Spleen (tissue), 11 donors: ENCODE results near the gene GIGYF2. TPM values are rescaled to one million over a fixed set of nuclear protein-coding genes. Genes with fewer than 3 reads are reported as not detected.

Source experiments
- DNase-seq: peaks from one replicate; pipeline ENCODE4 v3.0.0-alpha.2; 2020
- H3K27ac ChIP-seq, 8 donors: fragments of 200-600 bp; sonication (generic) in 7 of 8; 1 replicate in 4 of 8; 2 replicates in 4 of 8; pipeline versions ENCODE4 v1.5.0 to v1.8.0; 2016 to 2021; ENCODE audit warnings: inconsistent platforms in 4 of 8, mild to moderate bottlenecking in 4 of 8, moderate library complexity in 1 of 8
- H3K27me3 ChIP-seq, 7 donors: fragments of 200-600 bp; sonication (generic) in 6 of 7; replicated peaks in 1 of 7; 1 replicate in 4 of 7; 2 replicates in 3 of 7; pipeline versions ENCODE4 v1.5.0 to v1.8.0; 2016 to 2021; ENCODE audit warnings: inconsistent platforms in 3 of 7, mild to moderate bottlenecking in 1 of 7
- H3K36me3 ChIP-seq, 6 donors: fragments of 200-600 bp; sonication (generic) in 5 of 6; 1 replicate in 4 of 6; 2 replicates in 2 of 6; pipeline versions ENCODE4 v1.5.0 to v1.8.0; 2016 to 2021; ENCODE audit warnings: inconsistent platforms in 2 of 6
- H3K4me1 ChIP-seq, 6 donors: fragments of 200-600 bp; sonication (generic) in 5 of 6; 1 replicate in 3 of 6; 2 replicates in 3 of 6; pipeline versions ENCODE4 v1.5.0 to v1.8.0; 2016 to 2021; ENCODE audit warnings: inconsistent platforms in 3 of 6
- H3K4me3 ChIP-seq, 8 donors: fragments of 200-600 bp; sonication (generic) in 7 of 8; 1 replicate in 4 of 8; 2 replicates in 4 of 8; pipeline versions ENCODE4 v1.5.0 to v1.8.0; 2016 to 2021; ENCODE audit warnings: inconsistent platforms in 4 of 8, mild to moderate bottlenecking in 4 of 8, moderate library complexity in 2 of 8
- H3K9me3 ChIP-seq, 8 donors: fragments of 200-600 bp; sonication (generic) in 7 of 8; 1 replicate in 4 of 8; 2 replicates in 4 of 8; pipeline versions ENCODE4 v1.5.0 to v1.8.0; 2016 to 2021; ENCODE audit warnings: inconsistent platforms in 4 of 8
- POLR2A ChIP-seq, 3 donors: fragments of 450-650 bp; IDR thresholded peaks; one replicate each; pipeline ENCODE4 v1.5.1; 2017; ENCODE audit warnings: antibody characterized with exemption in 3 of 3, mild to moderate bottlenecking in 1 of 3
- POLR2AphosphoS5 ChIP-seq, 3 donors: sonication (generic); formaldehyde crosslinking; IDR thresholded peaks; one replicate each; pipeline ENCODE4 v1.5.1; 2017; ENCODE audit warnings: antibody characterized with exemption in 3 of 3
- WGBS, 5 donors: extraction: QIAGEN DNeasy Blood & Tissue Kit in 3 of 5; methylation state at CpG; one replicate each; pipeline versions ENCODE4 v1.1.5 to v1.1.7; 2013 to 2018; 5-methylcytosine and 5-hydroxymethylcytosine counted together
- intact Hi-C: fragments of 100-400 bp; cut with DNase I; formaldehyde crosslinking; loops from one replicate; pipeline ENCODE4 v1.15.0; 2023; ENCODE audit warnings: low total_unique reads
- polyA plus RNA-seq, 3 donors: library from polyadenylated mRNA; stranded (reverse); fragments of 200-250 nt; gene quantifications; one replicate each; pipeline ENCODE4 v1.2.1, GENCODE V29; 2013
- total RNA-seq, 7 donors: library from RNA; depleted of rRNA in 3 of 7; stranded (reverse); fragments of >200 nt in 3 of 7; fragmentation: NEBNext Ultra II Directional in 4 of 7; extraction: Animal tissue kit (Norgen Biotek cat#: 25700) in 4 of 7; gene quantifications; one replicate each; pipeline versions ENCODE4 v1.1.0 to v1.2.1, GENCODE V29; 2016 to 2021
- TF ChIP-seq, protein P1 (sequence below), 11 experiments: fragments of 200-600 bp in 7 of 11; fragments of 450-650 bp in 4 of 11; sonication (generic) in 4 of 11; IDR thresholded peaks in 8 of 11; conservative IDR thresholded peaks in 3 of 11; 1 replicate in 7 of 11; 2 replicates in 4 of 11; pipeline versions ENCODE4 v1.4.0 to v1.8.0; 2016 to 2021; ENCODE audit warnings: antibody characterized with exemption in 11 of 11, inconsistent platforms in 4 of 11, mild to moderate bottlenecking in 1 of 11
- donor health status: healthy with polysubstance abuse.
- donor health status: DM: no; HTN: no; CAD: no; lungs with moderate emphysema.
- donor health status: DM: no; HTN: no; CAD: no.
- donor health status: Bipolar disorder and iron deficiency.
- donor health status: healthy.
- donor health status: DM: no; HTN: no; CAD: no.
- donor health status: DM: yes; HTN: yes; CAD: no.

GIGYF2 gene
- total and polyA plus RNA-seq, 10 donors = 7.3 to 116 (median 97.2) TPM

DNA sequence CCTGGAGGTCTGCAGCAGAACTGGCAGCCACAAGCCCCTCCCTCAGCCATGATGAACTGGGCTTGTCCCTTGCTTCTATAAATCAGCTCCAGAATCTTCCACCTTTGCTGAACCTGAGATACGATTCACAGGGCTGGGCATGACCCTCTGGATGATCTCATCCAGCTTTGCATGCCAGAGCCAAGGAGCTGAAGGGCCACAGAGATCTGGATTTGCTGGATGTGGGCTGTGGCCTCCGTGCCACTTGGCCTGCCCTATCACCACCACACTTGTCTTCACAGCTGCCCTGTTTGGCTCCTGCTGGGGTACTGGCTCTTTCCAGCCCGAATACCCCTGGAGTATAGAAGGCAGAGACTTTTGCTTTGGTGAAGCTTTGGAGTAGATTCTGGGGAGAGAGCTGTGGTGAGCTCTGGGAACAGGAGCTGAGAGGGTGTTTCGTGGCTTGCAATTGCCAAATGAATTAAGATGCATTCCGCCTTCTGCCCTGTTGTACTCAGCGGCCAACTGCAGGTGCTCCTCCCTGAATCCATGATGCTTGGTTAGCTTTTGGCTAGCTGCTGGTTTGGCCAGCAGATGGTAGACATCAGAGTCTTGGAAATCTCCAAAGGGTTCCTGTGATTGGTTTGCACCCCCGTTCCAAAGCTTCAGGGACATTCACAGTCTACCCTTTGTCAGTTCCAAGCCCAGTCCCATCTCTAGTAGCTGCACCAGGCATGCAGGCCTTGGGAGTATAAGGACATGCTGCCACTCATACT, 30.9 kb upstream of the GIGYF2 start:
- H3K36me3 ChIP-seq = peaks cover 0 to 38% (median 0%) of the 10 kb centered on the region in 6 donors
- H3K27me3 ChIP-seq = peaks cover 0 to 15% (median 0%) of the 10 kb centered on the region in 7 donors
- H3K9me3 ChIP-seq = no peaks in the 10 kb centered on the region
- H3K4me3 ChIP-seq = no peak overlapping the region
- 70 to 88% (median 80%) methylated on average over 7 of the region's 7 CpGs for WGBS, 5 donors
- intact Hi-C loops = no loop called here
- H3K27ac ChIP-seq = no peak overlapping the region
- no peak for DNase-seq
- peaks cover 0 to 4% (median 0%) of the 10 kb centered on the region in 6 donors for H3K4me1 ChIP-seq
- TF ChIP-seq POLR2AphosphoS5 (IDR thresholded peaks at IDR 0.05) (no peak), POLR2A (IDR thresholded peaks at IDR 0.05) (no peak)
- TF ChIP-seq, protein P1, sequence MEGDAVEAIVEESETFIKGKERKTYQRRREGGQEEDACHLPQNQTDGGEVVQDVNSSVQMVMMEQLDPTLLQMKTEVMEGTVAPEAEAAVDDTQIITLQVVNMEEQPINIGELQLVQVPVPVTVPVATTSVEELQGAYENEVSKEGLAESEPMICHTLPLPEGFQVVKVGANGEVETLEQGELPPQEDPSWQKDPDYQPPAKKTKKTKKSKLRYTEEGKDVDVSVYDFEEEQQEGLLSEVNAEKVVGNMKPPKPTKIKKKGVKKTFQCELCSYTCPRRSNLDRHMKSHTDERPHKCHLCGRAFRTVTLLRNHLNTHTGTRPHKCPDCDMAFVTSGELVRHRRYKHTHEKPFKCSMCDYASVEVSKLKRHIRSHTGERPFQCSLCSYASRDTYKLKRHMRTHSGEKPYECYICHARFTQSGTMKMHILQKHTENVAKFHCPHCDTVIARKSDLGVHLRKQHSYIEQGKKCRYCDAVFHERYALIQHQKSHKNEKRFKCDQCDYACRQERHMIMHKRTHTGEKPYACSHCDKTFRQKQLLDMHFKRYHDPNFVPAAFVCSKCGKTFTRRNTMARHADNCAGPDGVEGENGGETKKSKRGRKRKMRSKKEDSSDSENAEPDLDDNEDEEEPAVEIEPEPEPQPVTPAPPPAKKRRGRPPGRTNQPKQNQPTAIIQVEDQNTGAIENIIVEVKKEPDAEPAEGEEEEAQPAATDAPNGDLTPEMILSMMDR (IDR thresholded peaks at IDR 0.05 in 8 of 11, conservative IDR thresholded peaks at IDR 0.05 in 3 of 11) = no peak

DNA sequence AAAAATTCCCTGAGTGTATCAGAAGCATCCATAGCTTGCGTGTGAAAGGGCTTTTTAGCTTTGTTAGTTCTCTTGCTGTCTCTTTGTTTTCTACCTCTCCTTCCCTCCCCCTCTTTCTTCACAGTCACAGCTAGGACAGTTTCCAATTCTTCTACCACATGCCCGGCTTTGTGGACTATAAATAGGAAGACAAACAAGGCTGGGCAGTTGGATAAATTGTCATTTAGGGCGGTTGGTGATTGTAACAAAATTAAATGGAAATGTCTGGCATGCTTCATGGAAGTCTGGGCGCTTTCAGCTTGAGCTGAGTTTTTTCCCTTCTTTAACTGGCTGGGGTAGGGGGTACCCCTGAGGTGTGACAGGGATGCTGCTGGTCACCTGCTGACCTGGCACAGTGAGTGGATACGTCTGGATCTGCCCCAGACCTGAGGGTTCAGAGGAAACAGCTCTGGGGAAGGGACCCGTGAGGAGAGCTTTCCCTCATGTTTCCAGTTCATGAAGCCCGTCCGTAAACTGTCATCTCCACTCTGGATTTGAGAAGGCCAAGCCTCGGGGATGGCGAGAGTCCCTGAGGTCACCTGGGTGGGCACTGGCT, 29.0 kb upstream of the GIGYF2 start:
- Histone ChIP-seq H3K9me3 (no peaks in the 10 kb centered on the region), H3K4me3 (no peak overlapping the region), H3K4me1 (peaks cover 0 to 4% (median 0%) of the 10 kb centered on the region in 6 donors), H3K36me3 (peaks cover 0 to 50% (median 2%) of the 10 kb centered on the region in 6 donors), H3K27me3 (peaks cover 0 to 15% (median 0%) of the 10 kb centered on the region in 7 donors), H3K27ac (no peak overlapping the region)
- TF ChIP-seq POLR2AphosphoS5 (IDR thresholded peaks at IDR 0.05) = no peak
- TF ChIP-seq, protein P1 (IDR thresholded peaks at IDR 0.05 in 8 of 11, conservative IDR thresholded peaks at IDR 0.05 in 3 of 11) = no peak
- no peak for TF ChIP-seq POLR2A (IDR thresholded peaks at IDR 0.05)
- WGBS, 5 donors = 85 to 91% (median 89%) methylated on average over 10 of the region's 10 CpGs
- no peak for DNase-seq
- intact Hi-C loops = no loop called here

DNA sequence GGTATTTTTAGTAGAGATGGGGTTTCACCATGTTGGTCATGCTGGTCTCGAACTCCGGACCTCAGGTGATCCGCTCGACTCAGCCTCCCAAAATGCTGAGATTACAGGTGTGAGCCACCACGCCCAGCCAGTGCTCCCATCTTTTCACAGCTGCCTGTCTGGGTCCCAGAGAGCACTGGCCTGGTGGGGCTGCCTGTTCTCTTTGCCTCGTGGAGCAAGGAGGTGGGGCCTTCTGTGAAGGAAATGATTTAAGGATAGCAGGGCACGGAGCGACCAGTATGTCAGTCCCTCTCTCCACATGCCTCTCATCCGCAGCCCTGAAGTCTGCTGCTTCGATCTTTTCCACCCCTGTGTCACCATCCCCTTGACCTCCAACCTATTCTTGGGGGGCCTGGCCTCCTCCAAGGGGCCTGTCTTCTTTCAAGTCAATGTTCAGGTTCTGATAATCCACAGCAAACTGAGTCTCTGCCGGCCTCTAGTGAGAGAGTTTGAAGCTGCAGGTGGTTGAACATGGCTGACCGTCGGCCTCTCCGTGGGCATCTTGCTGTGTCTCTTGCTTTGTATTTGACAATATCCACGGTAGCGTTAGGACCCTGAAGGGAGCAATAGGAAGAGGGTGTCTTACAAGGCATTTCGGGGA, 28.2 kb upstream of the GIGYF2 start:
- DNase-seq = no peak
- no peak overlapping the region for H3K27ac ChIP-seq
- no peak overlapping the region for H3K4me3 ChIP-seq
- intact Hi-C loops = no loop called here
- H3K36me3 ChIP-seq = peaks cover 0 to 52% (median 2%) of the 10 kb centered on the region in 6 donors
- no peaks in the 10 kb centered on the region for H3K9me3 ChIP-seq
- H3K4me1 ChIP-seq = peaks cover 0 to 4% (median 0%) of the 10 kb centered on the region in 6 donors
- no peak for TF ChIP-seq POLR2AphosphoS5 (IDR thresholded peaks at IDR 0.05)
- TF ChIP-seq POLR2A (IDR thresholded peaks at IDR 0.05) = no peak
- TF ChIP-seq, protein P1 (IDR thresholded peaks at IDR 0.05 in 8 of 11, conservative IDR thresholded peaks at IDR 0.05 in 3 of 11) = peak in 5 of 11 experiments; percentile 15 to 51 (median 24)
- WGBS, 5 donors = 61 to 68% (median 63%) methylated on average over 17 of the region's 17 CpGs
- peaks cover 0 to 15% (median 0%) of the 10 kb centered on the region in 7 donors for H3K27me3 ChIP-seq
